Activated T-cell treated with anti-CD3 and anti-CD28 coated beads, Interleukin-2, amount 50 U/mL, for 72 hours (primary cell): ENCODE results near the gene ANKRD33. TPM values are rescaled to one million over a fixed set of nuclear protein-coding genes. Genes with fewer than 3 reads are reported as not detected.
"Not testable (repeated sequence)": the region's sequence is repeated elsewhere in the genome, so short reads cannot be mapped to it uniquely, and the experiment has no call there.

Experiments used
- ATAC-seq, 2 donors: fragments of 150-1000 bp; cut with Tn5 transposase; replicated peaks in 1 of 2; 2 replicates each; pipeline ENCODE4 v1.10.0; 2021; ENCODE audit warnings: moderate library complexity in 2 of 2, mild to moderate bottlenecking in 1 of 2
- DNase-seq, 2 donors: peaks; one replicate each; pipeline ENCODE4 v3.0.0; 2021 to 2022; ENCODE audit warnings: mixed read lengths in 1 of 2
- H3K27ac Mint-ChIP-seq: one replicate; pipeline ENCODE4 v1.8.0; 2022; ENCODE audit warnings: mild to moderate bottlenecking, moderate library complexity, mixed read lengths
- H3K27me3 Mint-ChIP-seq: one replicate; pipeline ENCODE4 v1.8.0; 2022; ENCODE audit warnings: low read depth, mixed read lengths
- H3K36me3 Mint-ChIP-seq, 2 donors: one replicate each; pipeline ENCODE4 v1.8.0; 2022; ENCODE audit warnings: mixed read lengths in 2 of 2, mild to moderate bottlenecking in 1 of 2; ENCODE audit not compliant: insufficient read depth in 2 of 2
- H3K4me1 Mint-ChIP-seq: one replicate; pipeline ENCODE4 v1.8.0; 2022; ENCODE audit warnings: low read depth, mixed read lengths
- H3K4me3 Mint-ChIP-seq, 2 donors: one replicate each; pipeline ENCODE4 v1.8.0; 2022; ENCODE audit warnings: mild to moderate bottlenecking in 2 of 2, mixed read lengths in 2 of 2, moderate library complexity in 2 of 2
- H3K9me3 Mint-ChIP-seq, 2 donors: one replicate each; pipeline ENCODE4 v1.8.0; 2022; ENCODE audit warnings: mixed read lengths in 2 of 2
- total RNA-seq, 2 donors: library from RNA; stranded (reverse); gene quantifications; one replicate each; pipeline ENCODE4 v1.2.3, GENCODE V29; 2022

ANKRD33 gene
- total RNA-seq, 2 donors from 2014 or later: not detected

GRCh38 chr12:51874486-51874885, 13.4 kb upstream of the ANKRD33 start:
- ATAC-seq: no peak
- Mint-ChIP-seq H3K9me3 (no peaks in the 10 kb centered on the region), H3K4me3 (no peak overlapping the region)

GRCh38 chr12:51879102-51879501, 8.8 kb upstream of the ANKRD33 start:
- Mint-ChIP-seq H3K27ac (no peak overlapping the region), H3K4me3 (no peak overlapping the region), H3K9me3 (no peaks in the 10 kb centered on the region), H3K4me1 (no peaks in the 10 kb centered on the region), H3K36me3 (no peaks in the 10 kb centered on the region), H3K27me3 (no peaks in the 10 kb centered on the region)
- DNase-seq (no peak), ATAC-seq (no peak)

More at GRCh38 chr12:51874486-51874885, 13.4 kb upstream of the ANKRD33 start:
- Mint-ChIP-seq H3K36me3 (peaks cover 0 to 1% of the 10 kb centered on the region in 2 donors), H3K27ac (no peak overlapping the region), H3K4me1 (peaks cover 16% of the 10 kb centered on the region), H3K27me3 (peaks cover 18% of the 10 kb centered on the region)
- no peak for DNase-seq

GRCh38 chr12:51883295-51883694, 4.6 kb upstream of the ANKRD33 start:
- DNase-seq (no peak), ATAC-seq (no peak)
- H3K27ac Mint-ChIP-seq: no peak overlapping the region
- H3K4me1 Mint-ChIP-seq: peaks cover 25% of the 10 kb centered on the region
- no peaks in the 10 kb centered on the region for H3K27me3 Mint-ChIP-seq
- H3K4me3 Mint-ChIP-seq: no peak overlapping the region
- H3K9me3 Mint-ChIP-seq: peaks cover 0 to 9% of the 10 kb centered on the region in 2 donors
- peaks cover 2 to 6% of the 10 kb centered on the region in 2 donors for H3K36me3 Mint-ChIP-seq

- H3K27me3 Mint-ChIP-seq: no peaks in the 10 kb centered on the region
- peaks cover 25% of the 10 kb centered on the region for H3K4me1 Mint-ChIP-seq
- ATAC-seq (no peak), DNase-seq (no peak)
- no peak overlapping the region for H3K4me3 Mint-ChIP-seq
- H3K9me3 Mint-ChIP-seq: peaks cover 0 to 9% of the 10 kb centered on the region in 2 donors
- H3K27ac Mint-ChIP-seq: no peak overlapping the region
- peaks cover 2 to 6% of the 10 kb centered on the region in 2 donors for H3K36me3 Mint-ChIP-seq
Measured at GRCh38 chr12:51883998-51884675, 3.8 kb upstream of the ANKRD33 start.

- peak; percentile 17 to 22 for DNase-seq
- Mint-ChIP-seq H3K36me3 (peaks cover 2 to 6% of the 10 kb centered on the region in 2 donors), H3K27ac (peak overlapping the region; percentile 41), H3K4me3 (no peak overlapping the region), H3K4me1 (peaks cover 25% of the 10 kb centered on the region), H3K27me3 (no peaks in the 10 kb centered on the region), H3K9me3 (peaks cover 0 to 9% of the 10 kb centered on the region in 2 donors)
- peak; percentile 50 to 59 for ATAC-seq
Measured at GRCh38 chr12:51884676-51885229, 3.1 kb upstream of the ANKRD33 start.

GRCh38 chr12:51885294-51886020, 2.4 kb upstream of the ANKRD33 start:
- H3K36me3 Mint-ChIP-seq, ATAC-seq, H3K9me3 Mint-ChIP-seq, H3K27me3 Mint-ChIP-seq, DNase-seq: not testable (repeated sequence)
- Mint-ChIP-seq H3K27ac (peak overlapping the region; percentile 45), H3K4me3 (peak overlapping the region; percentile 60 to 74), H3K4me1 (peaks cover 25% of the 10 kb centered on the region)

GRCh38 chr12:51886021-51886710, 1.7 kb upstream of the ANKRD33 start:
- Mint-ChIP-seq H3K9me3 (peaks cover 0 to 9% of the 10 kb centered on the region in 2 donors), H3K27ac (peak overlapping the region; percentile 45), H3K4me1 (peaks cover 25% of the 10 kb centered on the region), H3K4me3 (peak overlapping the region; percentile 60 to 74), H3K36me3 (peaks cover 2 to 6% of the 10 kb centered on the region in 2 donors), H3K27me3 (no peaks in the 10 kb centered on the region)
- peak; percentile 92 to 96 for ATAC-seq
- peak; percentile 49 to 53 for DNase-seq

- Mint-ChIP-seq H3K4me3 (no peak overlapping the region), H3K27ac (no peak overlapping the region), H3K4me1 (peaks cover 25% of the 10 kb centered on the region), H3K27me3 (no peaks in the 10 kb centered on the region), H3K36me3 (peaks cover 2 to 6% of the 10 kb centered on the region in 2 donors), H3K9me3 (peaks cover 0 to 9% of the 10 kb centered on the region in 2 donors)
- no peak for DNase-seq
- ATAC-seq: no peak
Measured at GRCh38 chr12:51888316-51889215, 663 bp downstream of the ANKRD33 start.

- H3K27ac Mint-ChIP-seq: no peak overlapping the region
Measured at GRCh38 chr12:51889216-51890132, 1.6 kb downstream of the ANKRD33 start.

GRCh38 chr12:51890133-51890464, 2.2 kb downstream of the ANKRD33 start:
- H3K9me3 Mint-ChIP-seq: peaks cover 0 to 5% of the 10 kb centered on the region in 2 donors
- H3K36me3 Mint-ChIP-seq: peaks cover 0 to 2% of the 10 kb centered on the region in 2 donors
- H3K4me1 Mint-ChIP-seq: peaks cover 18% of the 10 kb centered on the region
- H3K4me3 Mint-ChIP-seq: no peak overlapping the region
- no peak overlapping the region for H3K27ac Mint-ChIP-seq
- DNase-seq: no peak
- H3K27me3 Mint-ChIP-seq: no peaks in the 10 kb centered on the region
- no peak for ATAC-seq

More at GRCh38 chr12:51889216-51890132, 1.6 kb downstream of the ANKRD33 start:
- H3K4me3 Mint-ChIP-seq: no peak overlapping the region
- peaks cover 0 to 9% of the 10 kb centered on the region in 2 donors for H3K9me3 Mint-ChIP-seq
- DNase-seq: no peak
- ATAC-seq: no peak
- H3K36me3 Mint-ChIP-seq: peaks cover 2 to 6% of the 10 kb centered on the region in 2 donors
- no peaks in the 10 kb centered on the region for H3K27me3 Mint-ChIP-seq
- H3K4me1 Mint-ChIP-seq: peaks cover 24% of the 10 kb centered on the region

- H3K4me3 Mint-ChIP-seq: no peak overlapping the region
- no peak for ATAC-seq
- H3K27me3 Mint-ChIP-seq: no peaks in the 10 kb centered on the region
Measured at GRCh38 chr12:51890511-51891171, 2.7 kb downstream of the ANKRD33 start.

More at GRCh38 chr12:51890511-51891171, 2.7 kb downstream of the ANKRD33 start:
- Mint-ChIP-seq H3K27ac (no peak overlapping the region), H3K36me3 (no peaks in the 10 kb centered on the region), H3K9me3 (peaks cover 0 to 5% of the 10 kb centered on the region in 2 donors), H3K4me1 (peaks cover 13% of the 10 kb centered on the region)
- no peak for DNase-seq
